Measurements from ENCODE around the gene CDK5.

Gene CDK5

GRCh38 chr7:151102991-151103390 is 45.3 kb upstream of the CDK5 start:
- Histone ChIP-seq H3K9me2 (replicated peaks; ENCODE audit: insufficient read depth, low read length) (no peaks in the 10 kb centered on the region), H3K4me2 (ENCODE audit: low read depth, low read length, poor library complexity, severe bottlenecking) (no peak overlapping the region), H2AFZ (ENCODE audit: low read depth, low read length, severe bottlenecking) (no peak overlapping the region), H3K36me3 (ENCODE audit: low read length) (no peaks in the 10 kb centered on the region), H3F3A (ENCODE audit: insufficient read depth) (no peaks in the 10 kb centered on the region), H3K9ac (ENCODE audit: low read length) (no peak overlapping the region), H3K27ac (ENCODE audit: low read depth, low read length) (no peak overlapping the region), H3K27me3 (ENCODE audit: low read length) (no peaks in the 10 kb centered on the region), H3K9me3 (ENCODE audit: insufficient read depth, low read length) (no peaks in the 10 kb centered on the region), H4K20me1 (ENCODE audit: low read depth, low read length) (no peaks in the 10 kb centered on the region), H3K79me2 (ENCODE audit: insufficient read depth, low read length) (no peaks in the 10 kb centered on the region), H3K4me3 (ENCODE audit: insufficient read depth, low read length, poor library complexity, severe bottlenecking) (no peak overlapping the region)
- TF ChIP-seq EZH2phosphoT487 (conservative IDR thresholded peaks at IDR 0.05; ENCODE audit: low read length) (no peak), CTCF (IDR thresholded peaks at IDR 0.05; ENCODE audit: insufficient read depth, low read length, poor library complexity, severe bottlenecking) (no peak)

GRCh38 chr7:151101621-151102396 is 44.1 kb upstream of the CDK5 start:
- no peak overlapping the region for H2AFZ ChIP-seq (ENCODE audit: low read depth, low read length, severe bottlenecking)
- no peak overlapping the region for H3K9ac ChIP-seq (ENCODE audit: low read length)
- H3K9me2 ChIP-seq (replicated peaks; ENCODE audit: insufficient read depth, low read length): no peaks in the 10 kb centered on the region
- H4K20me1 ChIP-seq (ENCODE audit: low read depth, low read length): no peaks in the 10 kb centered on the region
- H3K4me2 ChIP-seq (ENCODE audit: low read depth, low read length, poor library complexity, severe bottlenecking): no peak overlapping the region
- H3K79me2 ChIP-seq (ENCODE audit: insufficient read depth, low read length): no peaks in the 10 kb centered on the region
- no peak overlapping the region for H3K27ac ChIP-seq (ENCODE audit: low read depth, low read length)
- no peaks in the 10 kb centered on the region for H3K9me3 ChIP-seq (ENCODE audit: insufficient read depth, low read length)
- TF ChIP-seq CTCF (IDR thresholded peaks at IDR 0.05; ENCODE audit: insufficient read depth, low read length, poor library complexity, severe bottlenecking) (no peak), EZH2phosphoT487 (conservative IDR thresholded peaks at IDR 0.05; ENCODE audit: low read length) (no peak)
- H3K4me3 ChIP-seq (ENCODE audit: insufficient read depth, low read length, poor library complexity, severe bottlenecking): no peak overlapping the region
- H3K36me3 ChIP-seq (ENCODE audit: low read length): no peaks in the 10 kb centered on the region
- H3F3A ChIP-seq (ENCODE audit: insufficient read depth): no peaks in the 10 kb centered on the region
- no peaks in the 10 kb centered on the region for H3K27me3 ChIP-seq (ENCODE audit: low read length)

GRCh38 chr7:151100921-151101320 is 43.2 kb upstream of the CDK5 start:
- no peaks in the 10 kb centered on the region for H3K79me2 ChIP-seq (ENCODE audit: insufficient read depth, low read length)
- no peak overlapping the region for H3K4me3 ChIP-seq (ENCODE audit: insufficient read depth, low read length, poor library complexity, severe bottlenecking)
- no peaks in the 10 kb centered on the region for H3K27me3 ChIP-seq (ENCODE audit: low read length)
- no peak for TF ChIP-seq CTCF (IDR thresholded peaks at IDR 0.05; ENCODE audit: insufficient read depth, low read length, poor library complexity, severe bottlenecking)
- no peak for TF ChIP-seq EZH2phosphoT487 (conservative IDR thresholded peaks at IDR 0.05; ENCODE audit: low read length)
- H3K9ac ChIP-seq (ENCODE audit: low read length): no peak overlapping the region
- no peak overlapping the region for H2AFZ ChIP-seq (ENCODE audit: low read depth, low read length, severe bottlenecking)
- no peaks in the 10 kb centered on the region for H3F3A ChIP-seq (ENCODE audit: insufficient read depth)
- H3K36me3 ChIP-seq (ENCODE audit: low read length): no peaks in the 10 kb centered on the region
- H3K27ac ChIP-seq (ENCODE audit: low read depth, low read length): no peak overlapping the region
- no peaks in the 10 kb centered on the region for H4K20me1 ChIP-seq (ENCODE audit: low read depth, low read length)
- H3K9me2 ChIP-seq (replicated peaks; ENCODE audit: insufficient read depth, low read length): no peaks in the 10 kb centered on the region
- no peaks in the 10 kb centered on the region for H3K9me3 ChIP-seq (ENCODE audit: insufficient read depth, low read length)
- no peak overlapping the region for H3K4me2 ChIP-seq (ENCODE audit: low read depth, low read length, poor library complexity, severe bottlenecking)
